ENCODE data around the gene C2CD3.

DNA sequence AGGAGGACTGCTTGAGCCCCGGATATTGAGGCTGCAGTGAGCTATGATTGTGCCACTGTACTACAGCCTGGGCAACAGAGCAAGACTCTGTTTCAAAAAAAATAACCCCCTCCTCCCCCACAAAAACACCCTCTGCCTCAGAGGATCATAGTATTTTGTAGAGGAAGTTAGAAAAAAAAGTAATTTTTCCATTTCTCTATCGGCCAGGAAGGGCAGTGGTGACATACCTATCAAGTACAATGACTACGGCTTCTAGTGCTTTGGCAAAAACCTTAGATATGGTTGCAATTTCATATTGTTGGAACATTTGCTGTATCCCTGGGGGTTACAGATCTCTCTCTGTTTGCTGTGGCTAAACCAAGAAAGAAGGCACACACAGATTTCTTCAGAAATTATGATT, 28.9 kb downstream of the C2CD3 start:
- TF ChIP-seq GATAD2A (IDR thresholded peaks at IDR 0.05) (no peak), CEBPG (CRISPR knock-in tag; IDR thresholded peaks at IDR 0.05) (no peak), CEBPG (tag; conservative IDR thresholded peaks at IDR 0.05 in 1 of 2, IDR thresholded peaks at IDR 0.05 in 1 of 2) (no peak), MTA2 (IDR thresholded peaks at IDR 0.05; ENCODE audit: low read depth) (no peak), NR2C2 (CRISPR knock-in tag; IDR thresholded peaks at IDR 0.05) (no peak), NR2C2 (tag; IDR thresholded peaks at IDR 0.05) (no peak), ZNF140 (CRISPR knock-in tag; IDR thresholded peaks at IDR 0.05) (no peak), MED1 (CRISPR knock-in tag; IDR thresholded peaks at IDR 0.05; ENCODE audit: borderline replicate concordance) (no peak)
- TF ChIP-seq, protein P1, sequence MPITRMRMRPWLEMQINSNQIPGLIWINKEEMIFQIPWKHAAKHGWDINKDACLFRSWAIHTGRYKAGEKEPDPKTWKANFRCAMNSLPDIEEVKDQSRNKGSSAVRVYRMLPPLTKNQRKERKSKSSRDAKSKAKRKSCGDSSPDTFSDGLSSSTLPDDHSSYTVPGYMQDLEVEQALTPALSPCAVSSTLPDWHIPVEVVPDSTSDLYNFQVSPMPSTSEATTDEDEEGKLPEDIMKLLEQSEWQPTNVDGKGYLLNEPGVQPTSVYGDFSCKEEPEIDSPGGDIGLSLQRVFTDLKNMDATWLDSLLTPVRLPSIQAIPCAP (CRISPR knock-in tag; IDR thresholded peaks at IDR 0.05; ENCODE audit: borderline replicate concordance) = no peak
